ENCODE results near the gene ABLIM3.
"Not testable (repeated sequence)": the region's sequence is repeated elsewhere in the genome, so short reads cannot be mapped to it uniquely, and the experiment has no call there.

Gene ABLIM3

DNA sequence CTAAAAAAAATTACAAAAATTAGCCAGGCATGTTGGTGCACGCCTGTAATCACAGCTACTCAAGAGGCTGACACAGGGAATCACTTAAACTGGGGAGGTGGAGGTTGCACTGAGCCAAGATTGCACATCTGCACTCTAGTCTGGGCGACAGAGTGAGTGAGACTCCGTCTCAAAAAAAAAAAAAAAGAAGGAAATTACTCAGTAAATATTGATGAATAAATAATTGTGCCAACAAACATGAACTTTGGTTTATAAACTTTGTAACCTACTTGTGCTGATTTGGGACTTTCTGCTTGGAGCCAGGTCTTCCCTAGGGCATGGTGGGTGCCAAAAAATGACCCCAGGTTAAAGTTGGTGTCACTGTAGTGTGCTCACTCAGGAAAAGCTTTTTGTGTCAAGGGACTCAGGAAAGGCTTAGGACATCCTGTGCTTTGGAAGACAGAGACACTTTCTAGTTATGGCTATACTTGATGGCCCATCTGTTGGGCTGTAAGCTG lies 19.0 kb downstream of the ABLIM3 start:
- DNase-seq = no peak

DNA sequence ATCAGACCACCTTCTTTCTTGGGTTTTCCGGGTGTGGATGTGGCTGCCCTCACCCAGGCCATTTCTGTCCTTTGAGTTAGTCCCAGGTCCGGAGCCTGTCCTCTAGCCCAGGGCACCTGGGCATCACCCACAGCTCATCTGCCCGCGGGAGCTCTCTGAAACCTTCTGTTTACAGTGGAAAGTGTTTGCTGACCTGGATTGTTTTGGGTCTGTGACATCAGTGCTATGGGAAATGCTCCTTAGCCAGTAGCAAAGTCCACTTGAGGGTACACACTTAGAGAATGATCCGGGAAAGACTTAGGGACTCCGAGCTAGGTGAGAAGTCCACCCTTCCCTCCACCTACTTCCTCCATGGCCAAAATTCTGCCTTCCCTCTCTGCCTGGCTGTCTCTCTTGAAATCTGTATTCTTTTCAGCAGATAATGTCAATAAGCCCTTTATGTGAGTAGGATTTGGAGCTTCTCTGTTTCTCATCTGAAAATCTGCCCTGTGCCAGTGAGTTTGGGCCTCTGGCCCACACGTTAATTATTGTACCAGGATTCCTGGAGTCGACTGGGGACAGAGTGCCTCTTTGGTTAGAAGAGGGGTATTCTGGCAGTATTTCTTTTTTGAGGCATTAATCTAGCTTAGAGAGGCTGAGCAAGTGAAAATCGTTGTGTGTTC lies 19.9 kb downstream of the ABLIM3 start:
- DNase-seq = no peak

DNA sequence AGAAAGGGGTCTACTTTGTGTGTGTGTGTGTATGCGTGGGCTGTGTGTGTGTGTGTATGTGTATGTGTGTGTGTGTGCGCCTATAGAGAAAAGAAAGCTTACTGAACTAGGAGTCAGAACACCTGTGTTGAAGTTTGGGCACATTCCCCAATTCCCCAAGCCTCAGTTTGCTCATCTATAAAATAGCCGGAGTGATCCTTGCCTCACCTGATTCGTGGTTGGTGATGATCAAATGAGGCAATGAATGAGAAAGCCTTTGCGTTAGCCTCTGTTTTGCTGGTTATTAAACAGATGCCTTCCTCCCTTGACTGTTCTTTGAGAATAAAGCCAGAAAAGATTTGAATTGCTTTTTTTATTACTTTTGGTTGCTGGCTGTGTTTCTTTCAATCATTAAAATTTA lies 20.6 kb downstream of the ABLIM3 start:
- no peak for DNase-seq

DNA sequence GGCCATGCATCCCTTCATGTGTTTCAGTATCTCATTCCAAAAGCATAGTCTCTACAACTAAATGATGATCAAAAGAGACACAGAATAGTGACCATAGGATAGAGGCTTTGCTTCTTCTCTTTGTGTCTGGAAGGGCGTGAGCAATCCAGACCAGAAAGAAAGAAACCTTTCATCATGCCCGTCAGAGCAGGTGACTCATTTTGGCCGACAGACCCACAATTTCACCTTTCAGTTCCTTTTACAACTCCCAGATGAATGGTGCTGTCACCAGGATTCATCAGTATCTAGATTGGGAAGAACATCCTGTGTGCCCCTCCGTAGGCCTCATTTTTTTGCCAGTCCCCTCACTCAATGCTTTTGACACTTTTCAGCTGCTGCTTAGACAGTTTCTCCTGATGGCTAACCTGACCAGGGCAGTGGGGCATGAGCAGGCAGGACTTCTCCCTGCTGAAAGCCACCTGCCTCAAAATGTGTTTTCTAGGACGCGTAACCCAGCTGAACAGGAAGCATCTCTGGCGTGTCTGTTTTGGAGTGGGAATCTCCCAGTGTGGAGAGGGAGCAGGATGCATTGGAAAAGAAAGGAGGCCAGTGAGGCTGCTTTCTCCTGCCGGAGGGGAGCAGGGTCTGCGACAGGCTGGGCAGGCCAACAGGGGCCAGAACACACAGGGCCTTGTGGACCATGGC lies 21.2 kb downstream of the ABLIM3 start:
- no peak for DNase-seq

DNA sequence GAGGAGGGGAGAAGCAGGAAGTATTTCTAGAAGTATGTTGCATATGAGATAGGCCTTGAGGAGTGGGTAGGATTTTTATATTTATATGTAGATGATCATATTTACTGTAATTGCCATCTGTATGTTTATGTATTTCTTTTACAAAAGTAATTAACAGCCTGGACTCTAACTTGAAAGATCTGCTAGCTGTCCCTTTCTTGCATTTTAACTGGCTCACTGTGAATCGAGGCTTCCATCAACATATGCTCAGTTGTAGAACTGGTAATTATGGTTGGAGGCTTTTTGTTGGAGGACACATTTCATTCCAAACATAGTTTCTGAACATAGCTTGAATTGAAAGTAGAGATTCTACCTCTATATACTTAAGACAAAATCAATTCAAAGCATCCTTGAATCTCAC lies 23.4 kb downstream of the ABLIM3 start:
- no peak for DNase-seq

DNA sequence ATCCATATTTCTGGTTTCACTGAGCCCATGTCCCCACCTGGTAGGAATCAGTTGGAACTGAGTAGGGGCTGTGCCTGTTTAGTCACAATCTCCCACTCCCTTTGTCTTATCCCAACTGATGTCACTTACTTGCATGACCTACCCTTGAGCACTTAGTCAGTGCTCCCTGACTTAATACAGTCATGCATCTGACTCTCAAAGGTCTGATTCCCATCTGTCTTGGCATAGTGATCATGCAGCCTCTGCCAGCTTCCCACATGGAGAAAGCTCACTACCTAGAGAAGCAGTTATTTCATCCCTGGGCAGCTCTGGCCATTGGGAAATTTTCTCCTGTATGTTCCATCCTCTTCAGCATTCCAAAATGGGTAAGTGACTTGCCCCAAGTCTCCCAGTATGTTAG lies 24.8 kb downstream of the ABLIM3 start:
- no peak for DNase-seq

DNA sequence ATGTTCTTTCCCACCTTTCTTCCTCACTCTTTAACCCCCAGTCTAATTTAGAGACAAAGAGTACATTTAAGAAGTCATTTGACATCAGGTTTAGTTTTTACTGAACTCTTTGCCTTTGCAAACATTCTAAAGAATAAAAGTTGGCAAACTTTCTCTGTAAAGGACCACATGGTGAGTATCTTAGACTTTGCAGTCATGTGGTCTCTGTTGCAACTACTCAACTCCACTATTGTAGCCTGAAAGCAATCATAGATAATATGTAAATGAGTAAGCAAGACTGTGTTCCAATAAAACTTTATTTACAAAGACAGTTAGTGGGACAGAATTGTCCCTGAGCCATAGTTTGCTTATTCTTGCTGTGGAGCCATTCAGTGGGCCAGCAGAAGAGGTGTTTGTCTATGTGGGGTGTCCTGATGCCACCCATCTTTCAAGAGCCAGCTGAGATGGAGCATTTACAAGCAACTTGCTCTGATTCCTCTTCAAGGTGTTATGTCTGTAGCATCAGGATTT lies 25.4 kb downstream of the ABLIM3 start:
- no peak for DNase-seq

DNA sequence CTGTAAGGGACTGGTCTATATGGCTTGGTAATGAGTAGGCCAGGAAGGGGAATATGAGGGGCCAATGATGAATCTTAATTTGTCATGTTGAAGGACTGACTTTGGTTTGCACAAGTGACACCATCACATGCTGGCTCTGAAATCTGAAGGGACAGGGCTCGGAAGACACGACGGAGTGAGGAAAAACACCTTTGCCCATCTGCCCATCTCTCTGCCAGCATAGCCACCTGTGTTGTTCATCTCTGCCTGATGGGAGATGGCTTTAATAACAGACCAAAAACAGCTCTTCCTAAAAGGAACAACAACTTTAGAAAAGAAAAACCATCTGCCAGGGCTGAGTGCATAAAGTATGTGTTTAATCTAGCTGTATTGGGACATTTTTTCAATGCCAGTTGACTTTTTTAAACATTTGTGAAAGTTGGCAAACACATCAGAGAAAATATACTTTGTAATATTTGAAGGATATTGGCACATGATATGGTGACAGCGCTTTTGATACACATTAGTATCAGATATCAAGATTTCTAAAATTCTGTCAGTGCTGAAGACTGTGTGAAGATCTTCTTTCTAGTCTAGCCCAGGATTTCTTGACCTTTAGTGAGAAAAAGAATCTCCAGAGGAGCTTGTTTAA lies 27.1 kb downstream of the ABLIM3 start:
- DNase-seq = no peak

DNA sequence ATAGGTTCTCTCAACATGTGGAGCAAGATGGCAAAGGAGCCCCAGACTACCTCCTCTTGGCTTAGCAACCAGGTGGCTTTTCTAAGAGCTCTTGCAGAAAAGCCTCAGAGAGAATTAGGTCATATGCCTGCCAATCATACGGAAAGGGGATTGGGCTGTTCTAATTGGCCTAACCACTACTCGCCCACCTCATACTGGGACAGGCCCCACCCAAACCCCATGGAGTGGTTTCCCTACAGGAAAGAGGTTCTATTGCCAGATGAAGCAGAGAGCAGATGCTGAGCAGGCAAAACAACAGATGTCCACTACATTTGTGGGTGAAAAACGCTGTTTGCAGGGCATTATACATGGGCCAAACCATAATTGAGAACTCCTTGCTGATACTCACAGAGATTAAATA lies 29.0 kb downstream of the ABLIM3 start:
- no peak for DNase-seq

DNA sequence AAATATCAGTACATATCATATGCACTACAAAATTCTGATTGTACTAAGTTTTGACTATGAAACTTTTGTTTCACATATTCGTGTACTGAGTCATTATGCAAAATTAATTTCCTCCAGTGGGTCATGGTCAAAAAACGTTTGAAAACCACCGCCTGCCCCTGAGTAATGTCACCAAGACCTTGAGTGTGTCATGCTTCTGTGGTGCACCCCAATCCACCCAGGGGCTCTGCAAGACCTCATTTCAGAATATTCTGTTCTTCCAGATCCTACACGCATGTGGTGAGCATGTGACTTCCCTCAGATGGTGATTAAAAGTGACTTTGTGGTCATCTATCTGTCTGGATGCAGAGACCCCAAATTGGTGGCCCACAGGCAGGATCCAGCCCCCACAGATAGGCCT lies 31.0 kb downstream of the ABLIM3 start:
- no peak for DNase-seq

DNA sequence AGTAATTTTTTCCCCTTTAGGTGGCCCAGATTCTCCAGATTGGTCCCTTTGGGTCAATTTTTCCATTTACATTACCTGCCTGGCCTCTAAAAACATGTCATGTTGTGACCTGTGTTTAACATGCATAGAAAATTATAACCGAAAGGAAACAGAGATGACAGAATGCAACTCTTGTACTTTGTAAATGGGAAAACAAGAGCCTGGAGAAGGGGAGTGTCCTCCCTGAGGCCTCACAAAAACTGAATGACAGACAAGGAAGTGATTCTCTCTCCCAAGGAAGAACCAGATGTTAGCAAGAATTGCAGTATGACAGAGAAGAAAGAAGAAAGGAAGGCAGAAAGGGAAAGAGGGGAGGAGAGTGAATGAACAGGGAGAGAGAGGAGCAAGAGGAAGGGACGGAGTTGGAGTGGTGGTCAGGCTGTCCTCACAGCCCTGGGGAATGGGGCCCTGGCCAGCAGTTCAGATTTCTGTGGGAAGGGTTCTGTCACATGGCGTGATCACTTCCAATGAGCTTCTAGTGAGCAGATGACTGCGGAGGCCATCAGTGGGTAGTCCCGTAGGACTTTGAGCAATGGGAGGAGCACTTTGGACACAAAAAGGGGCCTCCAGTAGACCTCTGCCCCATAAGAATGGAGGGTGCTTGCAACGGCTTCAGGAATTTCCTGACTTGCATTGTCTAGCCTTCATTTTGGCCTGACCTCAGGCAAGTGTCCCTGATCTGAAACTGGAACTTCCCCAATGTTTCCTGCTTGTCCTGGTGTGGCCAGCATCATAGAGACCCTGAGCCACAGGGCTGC lies 31.6 kb downstream of the ABLIM3 start:
- DNase-seq = no peak

DNA sequence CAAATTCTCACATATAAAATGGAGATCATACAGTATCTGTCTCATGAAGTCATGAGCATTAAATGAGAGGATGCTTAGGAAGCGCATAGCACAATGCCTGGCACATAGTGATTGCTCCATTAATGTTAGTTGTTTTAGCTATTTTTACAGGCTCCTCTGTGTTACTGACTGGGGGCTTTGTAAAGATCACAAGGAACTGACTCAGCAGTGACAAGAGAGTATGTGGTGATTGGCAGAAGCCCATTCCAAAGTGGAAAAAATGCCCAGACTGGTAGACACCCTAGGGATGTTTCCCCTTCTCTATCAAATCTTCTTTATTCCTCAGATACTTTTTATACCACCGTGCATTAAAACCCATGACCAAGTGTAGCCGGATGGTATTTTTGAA lies 33.5 kb downstream of the ABLIM3 start:
- DNase-seq = no peak

DNA sequence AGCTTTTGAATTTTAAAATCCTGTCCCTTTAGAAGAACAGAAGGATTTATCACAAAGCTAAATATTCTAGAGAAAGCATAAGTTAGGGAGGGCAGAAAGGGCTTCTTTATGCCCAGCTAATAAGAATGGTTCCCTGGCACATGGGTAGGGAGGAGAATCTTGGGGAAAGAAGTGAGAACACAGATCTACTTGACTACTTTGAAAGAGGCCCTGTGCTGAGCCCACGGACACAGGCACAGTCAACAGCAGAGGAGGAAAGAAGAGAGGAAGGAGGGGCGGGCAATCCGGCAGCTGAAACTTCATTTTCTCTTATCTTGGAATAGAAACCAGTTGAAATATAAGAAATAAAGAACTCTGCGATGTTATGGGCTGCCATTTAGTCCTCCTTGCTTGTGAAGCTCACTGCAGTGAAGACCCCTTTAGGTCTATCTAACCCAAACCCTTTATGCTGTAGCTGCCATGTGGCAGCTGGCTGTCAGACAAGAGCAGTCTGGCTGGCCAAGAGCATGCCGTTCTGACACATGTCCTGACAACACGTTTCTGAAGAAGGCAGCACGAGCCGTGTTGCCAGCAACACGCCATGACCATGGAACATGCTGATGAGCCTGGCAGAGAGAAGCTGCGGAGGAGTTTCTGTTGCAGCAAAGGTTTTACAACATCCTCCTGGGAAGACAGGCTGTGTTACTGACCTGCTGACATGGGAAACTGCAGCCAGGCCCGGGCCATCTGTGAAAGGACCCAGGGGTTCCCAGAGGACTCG lies 34.2 kb downstream of the ABLIM3 start:
- no peak for DNase-seq

DNA sequence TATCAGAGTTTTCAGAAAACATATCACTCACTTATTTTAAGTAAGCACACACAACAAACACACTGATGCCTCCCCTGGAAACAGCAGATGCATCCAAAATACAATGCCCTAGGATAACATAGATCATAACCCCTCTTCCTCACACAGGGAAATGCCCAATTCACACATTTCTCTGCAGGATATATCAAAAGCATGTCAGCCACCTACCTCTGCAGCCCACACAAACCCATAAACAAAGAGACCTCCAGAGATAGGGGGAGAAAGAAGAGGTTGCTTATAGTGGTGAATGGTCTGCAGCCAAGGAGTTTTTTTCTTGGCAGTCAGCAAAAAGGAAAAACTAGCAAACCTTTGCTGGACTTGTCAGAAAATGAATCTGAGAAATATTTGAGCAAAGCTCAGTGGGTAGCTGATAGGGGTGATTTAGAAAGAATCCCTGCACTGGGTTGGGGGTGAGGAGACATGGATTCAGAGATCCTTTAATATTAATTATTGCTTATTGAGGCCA lies 36.1 kb downstream of the ABLIM3 start:
- no peak for DNase-seq

DNA sequence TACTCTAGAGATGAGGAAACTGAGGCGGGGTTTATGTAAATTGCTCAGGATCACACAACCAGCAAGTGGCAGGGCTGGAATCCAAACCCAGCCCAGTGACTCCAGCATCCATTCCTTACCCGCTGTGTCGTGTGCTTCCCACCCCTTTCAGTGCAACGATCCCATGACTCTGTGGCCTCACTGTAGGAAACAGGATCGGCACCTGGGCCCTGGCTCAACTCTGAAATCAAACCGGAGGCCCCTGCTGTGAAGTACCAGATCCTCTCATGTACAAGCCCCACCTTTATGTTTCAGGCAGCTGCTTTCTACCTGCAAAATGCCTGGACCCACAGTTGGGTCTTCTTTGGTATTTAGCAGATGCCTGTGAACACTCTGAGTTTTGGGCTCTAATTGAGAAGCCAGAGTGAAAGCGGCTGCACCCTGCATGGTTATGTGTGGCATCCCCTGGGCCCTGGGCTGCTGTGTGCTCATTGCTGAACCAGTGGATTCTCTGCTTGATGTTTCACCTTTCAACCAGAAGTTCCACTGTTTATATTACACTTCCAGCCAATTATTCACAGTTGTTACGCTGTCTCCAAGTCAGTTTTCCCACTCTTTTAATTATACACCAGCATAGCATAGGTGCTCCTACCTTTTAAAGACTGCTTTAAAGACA lies 36.7 kb downstream of the ABLIM3 start:
- no peak for DNase-seq

DNA sequence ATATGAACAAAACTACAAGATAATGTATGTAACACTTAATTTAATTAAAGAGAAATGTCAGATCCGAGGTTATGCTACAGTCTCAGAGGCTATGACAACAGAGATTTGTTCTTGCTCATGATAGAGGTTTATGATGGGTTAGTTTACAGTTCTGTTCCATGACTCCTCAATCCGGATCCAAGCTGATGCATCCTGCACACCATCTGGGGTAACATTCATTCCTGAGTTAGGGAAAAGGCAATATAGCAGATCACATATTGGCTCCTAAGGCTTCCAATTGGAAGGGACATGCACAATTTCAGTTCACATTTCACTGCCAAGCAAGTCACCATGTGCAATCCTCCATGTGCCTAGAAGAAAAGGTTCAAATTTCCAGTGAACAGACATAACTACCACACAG lies 40.4 kb downstream of the ABLIM3 start:
- no peak for DNase-seq

DNA sequence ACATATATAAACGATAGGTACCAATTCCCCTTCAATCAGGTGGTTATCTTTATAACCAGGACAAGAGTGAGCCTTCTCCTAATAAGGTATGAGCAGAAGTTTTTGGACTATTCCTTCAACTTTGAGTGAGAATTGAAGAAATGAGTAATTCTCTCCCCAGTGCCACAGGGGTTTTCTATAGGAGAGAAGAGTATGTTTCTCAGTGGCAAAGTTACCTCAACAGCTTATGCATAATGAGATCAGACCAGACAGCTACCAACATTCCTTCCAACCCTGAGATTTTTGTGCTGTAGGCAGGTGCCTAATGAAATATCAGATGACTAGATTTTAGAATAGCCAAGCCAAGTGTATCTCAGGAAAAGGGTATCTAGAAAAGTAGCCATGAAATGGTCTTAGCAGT lies 40.9 kb downstream of the ABLIM3 start:
- no peak for DNase-seq

DNA sequence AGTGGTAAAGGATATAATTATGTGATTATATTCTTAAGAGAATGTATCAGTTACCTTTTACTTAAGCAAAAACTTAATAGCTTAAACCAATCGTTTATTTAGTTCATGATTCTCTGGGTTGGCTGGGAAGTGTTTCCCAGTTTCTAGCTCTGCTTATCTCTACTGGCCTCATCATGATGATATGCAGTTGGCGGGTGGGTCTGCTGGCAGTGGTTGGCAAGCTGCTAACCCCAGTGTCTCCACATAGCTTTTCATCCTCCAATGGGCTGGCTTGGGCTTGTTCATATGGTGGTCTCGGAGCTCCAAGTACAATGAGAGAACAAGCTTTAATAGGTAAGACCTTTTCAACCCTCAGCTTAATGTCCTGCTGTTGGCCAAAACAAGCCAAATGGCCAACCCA lies 43.8 kb downstream of the ABLIM3 start:
- DNase-seq = no peak

DNA sequence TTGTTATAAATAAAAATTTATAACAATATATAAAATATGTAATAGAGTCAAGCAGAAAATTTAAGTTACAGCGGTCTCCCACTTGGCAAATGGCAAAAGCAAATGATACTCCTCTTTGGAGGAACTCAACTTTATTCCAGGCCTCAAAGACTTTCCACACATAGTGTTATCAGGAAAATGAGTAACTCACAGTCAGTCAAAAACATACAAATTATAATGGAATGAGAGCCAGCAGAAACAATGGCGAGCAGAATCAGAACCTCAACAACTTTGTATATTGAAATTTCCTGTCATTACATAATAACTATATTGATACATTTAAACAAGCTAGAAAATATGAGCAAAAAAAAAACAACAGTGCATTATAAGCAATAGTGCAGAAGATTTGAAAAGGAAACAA lies 45.2 kb downstream of the ABLIM3 start:
- no peak for DNase-seq

DNA sequence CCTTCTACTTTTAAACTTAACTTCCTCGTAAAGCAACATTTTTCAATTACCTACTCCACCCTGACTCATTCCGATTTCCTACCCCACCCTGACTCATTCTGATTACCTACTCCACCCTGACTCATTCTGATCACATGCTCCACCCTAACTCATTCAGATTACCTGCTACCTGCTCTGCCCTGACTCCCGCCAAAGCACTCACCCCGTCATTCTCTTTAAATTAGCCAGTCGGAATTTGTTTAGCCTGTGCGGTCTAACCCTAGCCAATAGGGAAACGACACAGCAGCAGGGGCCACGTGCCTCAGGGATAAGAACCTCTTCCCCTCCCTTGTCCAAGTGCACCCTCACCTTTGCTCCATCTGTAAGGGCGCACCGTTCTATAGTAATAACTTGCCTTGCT lies 46.3 kb downstream of the ABLIM3 start:
- DNase-seq = not testable (repeated sequence)

DNA sequence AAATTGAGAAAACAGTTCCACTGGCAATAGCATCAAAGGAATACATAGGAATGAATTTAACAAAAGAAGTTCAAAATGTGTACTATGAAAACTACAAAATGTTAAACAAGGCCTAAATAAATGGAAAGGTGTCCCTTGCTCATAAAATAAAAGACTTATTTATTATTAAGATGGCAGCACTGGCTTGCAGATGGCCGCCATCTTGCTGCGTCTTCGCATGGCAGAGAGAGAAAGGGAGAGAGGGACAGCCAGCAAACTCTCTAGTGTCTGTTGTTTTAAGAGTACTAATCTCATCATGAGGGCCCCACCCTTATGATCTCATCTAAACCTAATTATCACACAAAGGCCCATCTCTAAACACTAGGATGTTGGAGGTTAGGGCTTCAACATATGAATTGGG lies 47.1 kb downstream of the ABLIM3 start:
- DNase-seq = no peak

Data from AML-193 (cell line).